Tibial nerve (tissue), 4 donors: ENCODE results near the gene LAMB1. TPM values are rescaled to one million over a fixed set of nuclear protein-coding genes. Genes with fewer than 3 reads are reported as not detected.

Source experiments
- DNase-seq, 2 donors: peaks; one replicate each; pipeline ENCODE4 v3.0.0-alpha.2; 2019; ENCODE audit warnings: low spot score in 2 of 2
- H3K27ac ChIP-seq, 4 donors: fragments of 200-600 bp; sonication (generic) in 3 of 4; one replicate each; pipeline ENCODE4 v1.5.1; 2017 to 2019; ENCODE audit warnings: mild to moderate bottlenecking in 1 of 4
- H3K27me3 ChIP-seq, 2 donors: fragments of 200-600 bp; sonication (generic) in 1 of 2; one replicate each; pipeline versions ENCODE4 v1.5.1 to v1.6.0; 2017 to 2019
- H3K36me3 ChIP-seq, 3 donors: fragments of 200-600 bp; sonication (generic); one replicate each; pipeline ENCODE4 v1.5.1; 2018 to 2019
- H3K4me1 ChIP-seq, 4 donors: fragments of 200-600 bp; sonication (generic) in 3 of 4; one replicate each; pipeline ENCODE4 v1.5.1; 2017 to 2019
- H3K4me3 ChIP-seq, 4 donors: fragments of 200-600 bp; sonication (generic) in 3 of 4; one replicate each; pipeline ENCODE4 v1.5.1; 2017 to 2019; ENCODE audit warnings: mild to moderate bottlenecking in 1 of 4, moderate library complexity in 1 of 4
- H3K9me3 ChIP-seq, 4 donors: fragments of 200-600 bp; sonication (generic) in 3 of 4; one replicate each; pipeline ENCODE4 v1.5.1; 2017 to 2019
- CTCF ChIP-seq, 5 experiments: fragments of 200-600 bp in 3 of 5; fragments of 450-650 bp in 2 of 5; sonication (generic) in 3 of 5; IDR thresholded peaks; one replicate each; pipeline ENCODE4 v1.5.1; 2016 to 2019; ENCODE audit warnings: antibody characterized with exemption in 5 of 5, mild to moderate bottlenecking in 3 of 5, moderate library complexity in 2 of 5
- EP300 ChIP-seq, 2 donors: sonication (generic); formaldehyde crosslinking; IDR thresholded peaks; one replicate each; pipeline ENCODE4 v1.6.1; 2017; ENCODE audit warnings: antibody characterized with exemption in 2 of 2, mild to moderate bottlenecking in 1 of 2
- POLR2A ChIP-seq, 2 donors: fragments of 450-650 bp; IDR thresholded peaks; one replicate each; pipeline ENCODE4 v1.6.1; 2017; ENCODE audit warnings: antibody characterized with exemption in 2 of 2, mild to moderate bottlenecking in 2 of 2, moderate library complexity in 2 of 2
- WGBS, 2 donors: methylation state at CpG; one replicate each; pipeline ENCODE4 v1.1.5; 2018; 5-methylcytosine and 5-hydroxymethylcytosine counted together
- total RNA-seq, 4 donors: library from RNA; depleted of rRNA; stranded (reverse); fragments of >200 nt; gene quantifications; one replicate each; pipeline ENCODE4 v1.1.0, GENCODE V29; 2016

LAMB1 gene
- total RNA-seq, 4 donors from 2014 or later: 232 to 563 (median 357) TPM

DNA sequence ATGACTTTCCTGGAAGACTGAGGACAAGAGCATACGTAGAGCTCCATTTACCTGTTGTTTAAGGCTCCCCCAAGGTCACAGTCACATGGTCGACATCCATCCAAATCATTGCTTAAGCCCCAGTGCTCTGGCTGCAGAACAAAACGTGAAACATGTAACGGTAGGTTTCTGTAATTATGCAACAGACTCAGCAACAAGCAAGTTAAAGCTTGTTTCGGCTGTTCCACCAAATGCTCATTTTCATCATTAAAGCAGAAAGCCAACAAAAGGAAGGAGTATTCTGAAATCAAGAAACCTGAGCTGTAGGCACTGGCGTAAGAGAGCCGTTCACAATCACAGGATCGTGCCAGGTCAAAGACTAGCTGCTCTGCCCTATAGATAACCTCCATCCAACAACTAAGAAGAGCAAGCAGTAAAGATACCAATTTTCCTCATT is 30.0 kb downstream of the LAMB1 start:
- Histone ChIP-seq H3K36me3 (peaks cover 0 to 65% (median 0%) of the 10 kb centered on the region in 3 donors), H3K27me3 (no peaks in the 10 kb centered on the region), H3K4me1 (peaks cover 0 to 68% (median 37%) of the 10 kb centered on the region in 4 donors), H3K4me3 (no peak overlapping the region), H3K27ac (peak overlapping the region; percentile 38 to 92 (median 74)), H3K9me3 (no peaks in the 10 kb centered on the region)
- DNase-seq: peak in 1 of 2 donors; percentile 56
- no peak for TF ChIP-seq POLR2A (IDR thresholded peaks at IDR 0.05)
- TF ChIP-seq EP300 (IDR thresholded peaks at IDR 0.05): peak in 1 of 2 donors; percentile 76
- WGBS, 2 donors: 72 to 76% methylated on average over 8 of the region's 8 CpGs

DNA sequence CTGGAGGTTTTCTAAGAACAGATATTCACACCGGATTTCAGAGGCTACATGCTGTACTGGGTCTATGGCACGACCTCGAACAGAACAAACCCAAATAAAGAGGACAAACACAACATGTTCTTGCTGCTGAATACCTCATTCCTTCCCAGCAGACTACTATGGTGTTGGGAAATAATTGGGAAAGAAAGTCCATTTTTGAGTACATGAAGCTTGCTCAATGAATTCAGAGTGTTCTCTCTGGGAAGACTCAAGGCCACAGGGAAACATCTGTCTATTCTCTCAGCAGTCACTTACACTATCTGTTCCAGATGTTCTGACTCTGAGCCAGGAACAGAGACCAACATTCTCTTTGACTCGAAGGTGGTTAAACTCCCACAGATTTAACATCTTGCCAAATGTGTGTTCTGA is 30.9 kb downstream of the LAMB1 start:
- Histone ChIP-seq H3K27me3 (no peaks in the 10 kb centered on the region), H3K4me1 (peaks cover 0 to 64% (median 40%) of the 10 kb centered on the region in 4 donors), H3K9me3 (no peaks in the 10 kb centered on the region), H3K27ac (peak overlapping the region; percentile 65 to 92 (median 78)), H3K36me3 (peaks cover 0 to 56% (median 0%) of the 10 kb centered on the region in 3 donors), H3K4me3 (no peak overlapping the region)
- WGBS, 2 donors: 15 to 24% methylated on average over 4 of the region's 4 CpGs
- TF ChIP-seq CTCF (IDR thresholded peaks at IDR 0.05) (peak in 1 of 5 experiments; percentile 20), EP300 (IDR thresholded peaks at IDR 0.05) (peak; percentile 88 to 100), POLR2A (IDR thresholded peaks at IDR 0.05) (no peak)
- peak in 1 of 2 donors; percentile 82 for DNase-seq

DNA sequence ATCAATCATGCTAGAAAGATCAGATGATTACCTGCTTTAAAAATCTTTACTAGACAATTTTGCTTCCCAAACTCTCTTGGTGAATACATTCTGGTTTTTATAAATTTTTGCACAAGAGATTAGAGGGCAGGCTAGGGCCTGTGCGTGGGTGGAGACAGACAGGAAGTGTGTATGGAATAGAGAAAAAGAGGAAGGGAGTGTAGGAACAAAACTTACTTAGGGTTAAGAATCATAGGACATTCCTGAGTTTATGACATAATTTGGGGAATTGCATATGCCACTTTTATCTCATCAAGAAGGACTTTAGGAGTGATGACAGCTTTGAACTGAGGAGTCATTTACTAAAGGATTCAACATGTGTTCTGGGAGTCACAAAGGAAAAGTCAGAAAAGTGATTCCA is 31.3 kb downstream of the LAMB1 start:
- Histone ChIP-seq H3K27ac (peak overlapping the region; percentile 65 to 92 (median 78)), H3K9me3 (no peaks in the 10 kb centered on the region), H3K27me3 (no peaks in the 10 kb centered on the region), H3K4me1 (peaks cover 0 to 69% (median 42%) of the 10 kb centered on the region in 4 donors), H3K36me3 (peaks cover 0 to 54% (median 0%) of the 10 kb centered on the region in 3 donors), H3K4me3 (no peak overlapping the region)
- no peak for DNase-seq
- TF ChIP-seq CTCF (IDR thresholded peaks at IDR 0.05): no peak
- TF ChIP-seq POLR2A (IDR thresholded peaks at IDR 0.05): no peak
- TF ChIP-seq EP300 (IDR thresholded peaks at IDR 0.05): no peak
- 15 to 16% methylated on average over 1 of the region's 1 CpG for WGBS, 2 donors

DNA sequence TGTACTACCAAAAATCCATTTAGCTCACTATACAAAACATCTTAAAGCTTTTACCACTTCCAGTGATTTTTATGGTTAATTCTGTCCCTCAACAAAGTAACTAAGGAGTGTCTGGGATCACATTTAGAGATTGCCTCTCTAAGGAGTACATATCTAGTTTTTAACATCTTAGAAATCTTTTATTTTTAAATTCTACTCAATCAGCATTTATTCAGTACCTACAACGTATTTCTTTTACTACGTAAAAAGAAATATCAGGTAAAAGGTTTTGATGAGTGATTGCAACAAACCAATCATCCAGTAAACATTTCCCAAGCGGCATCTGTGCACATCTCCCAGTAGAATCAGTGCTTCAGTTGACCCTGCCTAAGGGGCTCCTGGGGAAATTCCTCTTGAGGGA is 31.9 kb downstream of the LAMB1 start:
- no peak for DNase-seq
- WGBS, 2 donors: 87% methylated on average over 3 of the region's 3 CpGs
- peak overlapping the region; percentile 65 to 92 (median 78) for H3K27ac ChIP-seq
- no peak for TF ChIP-seq EP300 (IDR thresholded peaks at IDR 0.05)
- no peak for TF ChIP-seq POLR2A (IDR thresholded peaks at IDR 0.05)
- TF ChIP-seq CTCF (IDR thresholded peaks at IDR 0.05): no peak
- peaks cover 0 to 54% (median 0%) of the 10 kb centered on the region in 3 donors for H3K36me3 ChIP-seq
- peaks cover 0 to 70% (median 42%) of the 10 kb centered on the region in 4 donors for H3K4me1 ChIP-seq
- H3K9me3 ChIP-seq: no peaks in the 10 kb centered on the region
- no peaks in the 10 kb centered on the region for H3K27me3 ChIP-seq
- no peak overlapping the region for H3K4me3 ChIP-seq

- no peak for TF ChIP-seq CTCF (IDR thresholded peaks at IDR 0.05)
- no peak for TF ChIP-seq EP300 (IDR thresholded peaks at IDR 0.05)
- no peak for TF ChIP-seq POLR2A (IDR thresholded peaks at IDR 0.05)
- Histone ChIP-seq H3K27me3 (no peaks in the 10 kb centered on the region), H3K36me3 (peaks cover 0 to 53% (median 0%) of the 10 kb centered on the region in 3 donors), H3K27ac (peak overlapping the region; percentile 65 to 92 (median 78)), H3K4me3 (no peak overlapping the region), H3K9me3 (no peaks in the 10 kb centered on the region), H3K4me1 (peaks cover 0 to 69% (median 41%) of the 10 kb centered on the region in 4 donors)
- WGBS, 2 donors: 47 to 69% methylated on average over 6 of the region's 6 CpGs
- no peak for DNase-seq
Observed at GRCh38 chr7:107969856-107970255, 33.1 kb downstream of the LAMB1 start.
